Subcutaneous adipose tissue (tissue), 4 donors: ENCODE results near the gene SOCS2. TPM values are rescaled to one million over a fixed set of nuclear protein-coding genes. Genes with fewer than 3 reads are reported as not detected.

Source experiments
- total RNA-seq, 4 donors: library from RNA; depleted of rRNA; stranded (reverse); fragments of >200 nt; gene quantifications; one replicate each; pipeline ENCODE4 v1.1.0, GENCODE V29; 2016
- TF ChIP-seq, protein P1 (sequence below): fragments of 450-650 bp; IDR thresholded peaks from one replicate; pipeline ENCODE4 v1.5.1; 2016; ENCODE audit warnings: low read depth, mild to moderate bottlenecking, control low read depth, antibody characterized with exemption, moderate library complexity

SOCS2 gene
- total RNA-seq, 4 donors from 2014 or later, result 21.8 to 68.9 (median 42.7) TPM

DNA sequence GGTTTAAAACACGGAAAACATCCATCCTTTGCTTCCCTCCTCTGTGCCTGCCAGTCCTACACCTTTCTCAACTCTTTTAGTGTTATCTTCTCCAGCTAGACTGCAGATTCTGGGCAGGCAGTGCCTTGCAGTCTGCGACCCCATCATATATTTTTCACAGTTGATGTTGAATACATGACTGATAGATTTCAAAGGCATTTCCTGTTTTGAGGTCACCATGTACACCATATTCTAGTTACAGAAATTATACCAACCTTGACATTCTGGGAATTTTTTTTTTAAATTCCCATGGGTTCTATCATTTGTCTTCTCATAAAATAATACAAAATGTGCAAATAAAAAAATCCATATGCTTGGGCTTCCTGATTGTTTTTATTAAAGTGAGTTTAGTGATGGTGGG is 16.6 kb downstream of the SOCS2 start:
- TF ChIP-seq, protein P1, sequence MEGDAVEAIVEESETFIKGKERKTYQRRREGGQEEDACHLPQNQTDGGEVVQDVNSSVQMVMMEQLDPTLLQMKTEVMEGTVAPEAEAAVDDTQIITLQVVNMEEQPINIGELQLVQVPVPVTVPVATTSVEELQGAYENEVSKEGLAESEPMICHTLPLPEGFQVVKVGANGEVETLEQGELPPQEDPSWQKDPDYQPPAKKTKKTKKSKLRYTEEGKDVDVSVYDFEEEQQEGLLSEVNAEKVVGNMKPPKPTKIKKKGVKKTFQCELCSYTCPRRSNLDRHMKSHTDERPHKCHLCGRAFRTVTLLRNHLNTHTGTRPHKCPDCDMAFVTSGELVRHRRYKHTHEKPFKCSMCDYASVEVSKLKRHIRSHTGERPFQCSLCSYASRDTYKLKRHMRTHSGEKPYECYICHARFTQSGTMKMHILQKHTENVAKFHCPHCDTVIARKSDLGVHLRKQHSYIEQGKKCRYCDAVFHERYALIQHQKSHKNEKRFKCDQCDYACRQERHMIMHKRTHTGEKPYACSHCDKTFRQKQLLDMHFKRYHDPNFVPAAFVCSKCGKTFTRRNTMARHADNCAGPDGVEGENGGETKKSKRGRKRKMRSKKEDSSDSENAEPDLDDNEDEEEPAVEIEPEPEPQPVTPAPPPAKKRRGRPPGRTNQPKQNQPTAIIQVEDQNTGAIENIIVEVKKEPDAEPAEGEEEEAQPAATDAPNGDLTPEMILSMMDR, result no peak

DNA sequence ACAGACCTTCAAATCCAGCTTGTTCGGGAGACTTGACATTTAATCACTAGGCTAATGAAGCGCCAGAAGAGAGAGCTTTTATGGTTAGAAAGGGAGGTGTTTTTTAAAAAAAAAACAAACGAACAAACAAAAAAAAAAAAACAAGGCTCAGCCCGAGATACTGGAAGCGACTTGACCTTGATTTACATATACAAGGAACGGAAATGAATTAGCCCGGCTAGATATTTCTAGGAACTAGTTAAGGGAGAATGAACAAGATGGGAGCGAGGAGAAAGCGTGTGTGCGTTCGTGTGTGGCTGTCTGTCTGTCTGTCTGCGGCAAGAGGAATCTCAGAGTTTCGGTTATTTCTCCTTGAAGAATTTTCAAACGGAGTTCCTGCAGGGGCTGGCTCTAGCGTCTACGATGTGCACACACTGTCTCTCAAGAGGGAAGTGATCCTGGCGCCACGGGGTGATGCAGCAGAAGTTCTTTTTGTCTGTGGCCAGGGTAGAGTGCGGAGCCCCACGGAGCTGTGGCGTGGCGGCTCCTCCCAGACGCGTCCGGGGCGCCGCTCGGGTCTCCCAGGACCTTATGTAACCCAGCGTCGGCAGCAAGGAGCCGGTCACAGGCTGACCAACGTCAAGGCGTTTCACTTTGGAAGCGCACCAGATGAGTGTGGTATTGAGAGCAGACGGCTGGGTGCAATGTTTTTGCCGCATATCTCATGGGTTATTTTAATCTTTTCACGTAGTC is 18.8 kb downstream of the SOCS2 start:
- TF ChIP-seq, protein P1, result no peak

DNA sequence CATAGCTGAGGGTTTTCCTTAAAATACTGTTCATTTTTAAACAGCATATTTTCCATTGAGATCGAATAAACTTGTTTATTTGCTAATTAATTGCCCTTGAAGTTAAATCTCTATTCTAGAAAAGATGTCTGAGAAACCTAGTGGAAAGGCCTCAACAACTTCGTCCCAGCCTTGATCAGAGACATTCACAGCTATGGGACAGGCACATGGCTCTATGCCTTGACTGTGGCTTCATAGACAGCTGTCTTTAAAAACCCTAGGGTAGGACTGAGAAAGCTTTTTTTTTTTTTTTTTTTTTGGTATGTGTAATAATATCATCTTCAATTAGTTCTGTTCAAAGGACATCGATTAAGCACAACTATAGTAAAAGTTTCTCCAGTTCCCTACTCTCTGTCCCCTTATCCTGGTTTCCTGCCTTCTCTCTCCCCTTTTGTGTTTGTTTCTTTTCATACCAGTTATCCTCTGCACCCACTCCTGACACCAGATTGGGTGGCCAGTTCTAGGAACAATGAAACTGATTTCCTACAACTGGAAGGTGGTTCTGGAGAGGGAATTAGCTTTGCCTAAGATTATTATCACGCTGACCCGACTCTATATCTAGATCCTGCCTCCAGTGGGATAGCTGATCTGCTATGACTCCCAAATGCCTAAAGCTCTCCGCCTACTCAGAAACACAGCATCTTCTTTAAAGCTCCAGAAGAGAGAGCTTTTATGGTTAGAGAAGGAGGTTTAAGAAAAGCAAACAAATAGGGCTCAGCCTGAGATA is 20.3 kb downstream of the SOCS2 start:
- TF ChIP-seq, protein P1, result no peak

DNA sequence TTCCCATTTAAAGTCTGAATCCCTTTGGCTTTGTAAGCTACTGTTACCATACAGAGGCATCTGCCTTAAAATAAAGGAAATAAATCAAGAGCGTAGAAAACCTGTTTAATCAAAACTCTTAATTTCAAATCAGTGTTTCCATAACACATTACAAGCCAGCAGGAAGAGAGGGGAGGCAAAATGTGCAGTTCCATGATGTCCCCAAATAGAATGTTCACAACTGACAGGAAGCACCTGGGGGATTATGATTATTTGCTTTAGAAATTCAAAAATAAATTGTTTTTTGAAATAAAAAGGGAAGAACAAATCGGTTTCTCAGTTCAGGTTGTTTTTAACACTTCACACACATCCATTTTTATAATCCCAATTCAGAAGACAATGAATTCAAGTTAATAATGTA is 21.4 kb downstream of the SOCS2 start:
- TF ChIP-seq, protein P1, result no peak

DNA sequence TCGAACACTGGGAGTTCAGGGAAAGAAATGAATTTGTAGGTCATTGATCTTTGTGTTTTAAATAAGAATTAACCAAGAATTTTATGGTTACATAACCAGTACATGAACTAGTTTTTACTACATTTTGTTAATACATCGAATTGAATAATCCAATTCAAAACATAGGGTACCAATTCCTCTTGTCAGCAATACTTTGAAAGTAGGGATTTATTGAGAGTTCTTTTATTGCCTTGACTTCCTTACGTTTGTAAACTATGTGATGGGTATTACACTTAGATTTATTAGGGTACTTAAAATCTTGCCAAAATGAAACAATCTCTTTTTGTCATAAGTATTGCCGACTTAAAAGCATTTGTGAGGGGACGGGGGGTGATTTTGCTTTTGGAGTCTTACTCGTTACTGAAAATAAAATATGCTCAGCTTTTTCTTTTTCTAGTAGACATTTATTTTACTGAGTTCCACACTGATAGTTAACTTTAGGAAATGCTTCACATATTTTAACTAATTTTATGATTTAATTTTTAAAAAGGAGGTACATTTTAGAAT is 22.4 kb downstream of the SOCS2 start:
- TF ChIP-seq, protein P1, result no peak

DNA sequence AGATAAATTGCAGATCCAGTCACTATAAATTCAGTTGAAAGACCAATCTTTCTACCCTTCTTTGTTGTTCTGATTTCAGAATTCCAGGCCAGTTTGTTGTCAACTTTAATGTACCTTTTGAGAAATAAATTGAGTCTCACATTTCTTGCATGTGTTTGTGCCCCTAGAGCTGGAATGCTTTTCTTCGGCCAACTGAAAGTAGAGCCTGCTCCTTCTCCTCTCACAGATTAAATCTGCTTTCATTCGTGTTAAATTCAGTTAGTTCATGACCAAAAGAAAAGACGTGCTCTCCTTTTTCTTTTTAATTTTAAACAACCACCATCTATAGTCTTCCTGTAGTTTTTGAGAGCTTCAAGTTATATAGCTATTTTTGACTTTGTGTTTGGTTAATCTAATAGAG is 22.9 kb downstream of the SOCS2 start:
- TF ChIP-seq, protein P1, result no peak

DNA sequence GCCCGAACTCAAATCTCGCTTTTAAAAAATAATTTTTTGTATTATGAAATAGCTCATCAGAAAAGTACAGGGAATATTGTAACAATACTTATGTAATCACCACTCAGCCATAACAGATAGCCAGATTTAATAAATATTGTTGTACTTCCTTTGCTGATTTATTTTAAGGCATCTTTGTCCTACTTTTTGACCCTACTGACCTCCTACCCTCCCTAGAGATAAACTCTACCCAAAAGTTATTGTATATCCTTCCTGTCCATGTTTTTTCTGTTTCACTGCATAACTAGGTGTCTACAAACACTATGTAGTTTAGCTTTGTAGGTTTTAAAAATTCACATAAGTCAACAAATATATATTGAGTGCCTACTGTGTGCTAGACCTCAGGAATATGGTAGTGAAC is 25.1 kb downstream of the SOCS2 start:
- TF ChIP-seq, protein P1, result no peak
